IMR-90 (cell line): Measurements from ENCODE around the gene SERBP1.

Experiments
- CTCF ChIP-seq: conservative IDR thresholded peaks from 2 replicates; pipeline ENCODE4 v1.5.1; 2012; ENCODE audit warnings: mild to moderate bottlenecking, low read depth, low read length, improper control_type of control experiment
- POLR2A ChIP-seq: IDR thresholded peaks from 2 replicates; pipeline ENCODE4 v1.6.1; 2012; ENCODE audit warnings: mild to moderate bottlenecking, low read depth, low read length
- RAD21 ChIP-seq: IDR thresholded peaks from 2 replicates; pipeline ENCODE4 v1.6.1; 2012; ENCODE audit warnings: low read length, improper control_type of control experiment
- RCOR1 ChIP-seq: IDR thresholded peaks from 2 replicates; pipeline ENCODE4 v1.6.1; 2012; ENCODE audit warnings: mild to moderate bottlenecking, low read length, improper control_type of control experiment; ENCODE audit not compliant: insufficient replicate concordance
- SMC3 ChIP-seq: fragments of 150-350 bp; IDR thresholded peaks from 2 replicates; pipeline ENCODE4 v1.6.1; 2016; ENCODE audit warnings: low read depth, mild to moderate bottlenecking, antibody characterized with exemption, low read length, moderate library complexity

GRCh38 chr1:67476906-67477305, 46.7 kb upstream of the SERBP1 start:
- TF ChIP-seq POLR2A (no peak), CTCF (no peak), SMC3 (no peak), RCOR1 (no peak), RAD21 (no peak)
